T1000 (cell line): ENCODE measurements around the gene CSNK2A1.
"Not testable (repeated sequence)": the region's sequence is repeated elsewhere in the genome, so short reads cannot be mapped to it uniquely, and the experiment has no call there.

ENCODE experiments used
- DNase-seq: peaks from one replicate; lab custom pipeline; 2025; ENCODE audit warnings: mixed read lengths; lab: John Stamatoyannopoulos, UW

The CSNK2A1 gene

GRCh38 chr20:533526-533925 lies 10.1 kb downstream of the CSNK2A1 start:
- DNase-seq: no peak

DNA sequence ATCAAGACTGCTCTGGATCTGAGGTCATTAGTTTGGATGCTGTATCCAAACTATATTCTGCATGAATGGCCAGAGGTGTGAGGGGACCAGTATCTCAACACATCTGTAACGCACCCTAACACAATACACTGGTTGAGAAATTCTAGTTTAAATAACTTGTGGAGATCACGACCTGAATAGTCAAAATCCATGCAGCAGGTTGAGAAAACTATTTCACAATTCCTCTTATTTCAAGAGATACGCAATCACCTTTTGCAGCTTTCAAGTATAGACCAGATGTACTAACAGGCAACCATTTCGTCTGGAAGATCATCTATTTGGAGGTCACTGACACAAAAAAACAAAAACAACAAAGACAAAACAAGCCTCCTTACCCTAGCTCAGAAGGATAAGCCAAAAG lies 11.1 kb downstream of the CSNK2A1 start:
- DNase-seq: no peak

GRCh38 chr20:531608-532007 lies 12.0 kb downstream of the CSNK2A1 start:
- no peak for DNase-seq

- no peak for DNase-seq
Observed at GRCh38 chr20:530321-530720, 13.3 kb downstream of the CSNK2A1 start.

DNA sequence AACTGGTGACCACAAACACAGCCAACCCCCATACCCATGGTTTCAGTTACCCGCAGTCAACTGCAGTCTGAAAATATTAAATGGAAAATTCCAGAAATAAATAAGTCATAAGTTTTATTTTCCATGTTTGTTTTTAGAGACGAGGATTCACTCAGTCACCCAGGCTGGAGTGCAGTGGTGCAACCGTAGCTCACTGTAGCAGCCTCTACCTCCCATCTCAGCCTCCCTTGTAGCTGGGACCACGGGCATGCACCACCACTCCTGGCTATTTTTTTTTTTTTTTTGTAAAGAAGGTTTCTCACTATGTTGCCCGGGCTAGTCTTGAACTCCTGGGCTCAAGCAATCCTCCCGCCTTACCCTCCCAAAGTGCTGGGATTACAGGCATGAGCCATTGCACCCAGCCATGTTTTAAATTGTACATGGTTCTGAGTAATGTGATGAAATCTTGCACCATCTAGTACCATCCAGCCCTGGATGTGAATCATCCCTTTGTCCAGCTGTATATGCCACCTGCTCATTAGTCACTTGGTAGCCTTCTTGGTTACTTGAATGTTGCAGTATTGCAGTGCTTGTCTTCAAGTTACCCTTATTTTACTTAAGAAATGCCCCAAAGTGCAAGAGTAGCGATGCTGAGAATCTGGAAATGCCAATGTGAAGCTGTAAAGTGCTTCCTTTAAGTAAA lies 14.5 kb downstream of the CSNK2A1 start:
- no peak for DNase-seq

- DNase-seq: no peak
Observed at GRCh38 chr20:527571-527886, 16.1 kb downstream of the CSNK2A1 start.

DNA sequence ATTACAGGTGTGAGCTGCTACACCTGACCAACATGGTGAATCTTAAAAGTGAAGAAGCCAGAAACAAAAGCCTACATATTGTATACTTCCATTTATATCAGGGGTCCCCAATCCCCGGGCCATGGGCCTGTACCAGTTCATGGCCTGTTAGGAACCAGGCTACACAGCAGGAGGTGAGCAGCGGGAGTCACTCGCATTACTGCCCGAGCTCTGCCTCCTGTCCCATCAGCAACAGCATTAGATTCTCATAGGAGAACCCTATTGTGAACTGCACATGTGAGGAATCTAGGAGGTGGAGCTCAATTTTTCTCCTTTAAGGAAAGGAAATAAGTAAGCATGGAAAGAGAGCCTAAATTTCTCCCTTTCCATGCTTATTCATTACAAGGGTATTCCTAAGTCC lies 21.7 kb downstream of the CSNK2A1 start:
- no peak for DNase-seq

- no peak for DNase-seq
Observed at GRCh38 chr20:519999-520398, 23.6 kb downstream of the CSNK2A1 start.

DNA sequence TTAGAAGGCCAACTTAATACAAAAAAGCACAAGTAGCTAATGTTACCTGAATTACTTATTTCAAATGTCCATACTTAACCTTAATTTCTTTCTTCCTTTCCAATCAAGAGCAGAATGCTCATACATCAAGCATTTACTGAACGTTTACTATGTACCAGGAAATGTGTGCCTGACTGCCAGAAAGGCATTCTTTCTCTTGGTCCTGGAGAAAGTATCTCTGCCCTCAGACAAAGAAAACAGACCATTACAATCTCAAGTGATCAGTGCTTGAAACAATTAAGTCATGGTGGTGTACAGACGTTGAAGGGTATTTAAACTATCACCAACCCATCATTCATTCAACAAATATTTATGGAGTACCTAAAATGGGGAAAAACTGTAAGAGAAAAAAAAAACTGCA lies 26.4 kb downstream of the CSNK2A1 start:
- DNase-seq: no peak

- DNase-seq: no peak
Observed at GRCh38 chr20:516799-517198, 26.8 kb downstream of the CSNK2A1 start.

- no peak for DNase-seq
Observed at GRCh38 chr20:515696-516095, 27.9 kb downstream of the CSNK2A1 start.

- DNase-seq: no peak
Observed at GRCh38 chr20:513429-513828, 30.2 kb downstream of the CSNK2A1 start.

DNA sequence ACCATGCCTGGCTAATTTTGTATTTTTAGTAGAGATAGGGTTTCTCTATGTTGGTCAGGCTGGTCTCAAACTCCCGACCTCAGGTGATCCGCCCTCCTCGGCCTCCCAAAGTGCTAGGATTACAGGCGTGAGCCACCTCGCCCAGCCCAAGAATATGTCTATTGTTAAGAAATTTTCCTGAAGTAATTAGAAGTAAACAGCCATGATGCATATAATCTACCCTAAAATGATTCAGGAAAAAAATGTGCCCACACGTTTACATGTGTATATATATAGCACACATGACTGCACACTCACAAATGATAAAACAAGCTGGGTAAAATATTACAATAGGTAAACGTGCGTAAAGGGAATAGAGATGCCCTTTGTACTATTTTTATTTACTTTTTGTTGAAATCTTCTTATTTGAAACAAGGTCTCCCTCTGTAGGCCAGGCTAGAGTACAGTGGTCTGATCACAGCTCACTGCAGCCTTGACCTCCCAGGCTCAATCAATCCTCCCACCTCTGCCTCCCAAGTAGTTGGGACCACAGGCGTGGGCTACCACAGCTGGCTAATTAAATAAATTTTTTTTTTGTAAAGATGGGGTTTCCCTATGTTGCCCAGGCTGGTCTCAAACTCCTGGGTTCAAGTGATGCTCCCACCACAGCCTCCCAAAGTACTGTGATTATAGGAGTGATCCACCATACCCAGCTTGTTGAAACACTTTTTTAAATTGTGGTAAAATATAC lies 33.1 kb downstream of the CSNK2A1 start:
- not testable (repeated sequence) for DNase-seq

GRCh38 chr20:508364-508787 lies 35.2 kb downstream of the CSNK2A1 start:
- not testable (repeated sequence) for DNase-seq

GRCh38 chr20:507761-508332 lies 35.7 kb downstream of the CSNK2A1 start:
- DNase-seq: no peak

GRCh38 chr20:507006-507758 lies 36.4 kb downstream of the CSNK2A1 start:
- DNase-seq: no peak

GRCh38 chr20:504632-505075 lies 38.9 kb downstream of the CSNK2A1 start:
- DNase-seq: no peak

DNA sequence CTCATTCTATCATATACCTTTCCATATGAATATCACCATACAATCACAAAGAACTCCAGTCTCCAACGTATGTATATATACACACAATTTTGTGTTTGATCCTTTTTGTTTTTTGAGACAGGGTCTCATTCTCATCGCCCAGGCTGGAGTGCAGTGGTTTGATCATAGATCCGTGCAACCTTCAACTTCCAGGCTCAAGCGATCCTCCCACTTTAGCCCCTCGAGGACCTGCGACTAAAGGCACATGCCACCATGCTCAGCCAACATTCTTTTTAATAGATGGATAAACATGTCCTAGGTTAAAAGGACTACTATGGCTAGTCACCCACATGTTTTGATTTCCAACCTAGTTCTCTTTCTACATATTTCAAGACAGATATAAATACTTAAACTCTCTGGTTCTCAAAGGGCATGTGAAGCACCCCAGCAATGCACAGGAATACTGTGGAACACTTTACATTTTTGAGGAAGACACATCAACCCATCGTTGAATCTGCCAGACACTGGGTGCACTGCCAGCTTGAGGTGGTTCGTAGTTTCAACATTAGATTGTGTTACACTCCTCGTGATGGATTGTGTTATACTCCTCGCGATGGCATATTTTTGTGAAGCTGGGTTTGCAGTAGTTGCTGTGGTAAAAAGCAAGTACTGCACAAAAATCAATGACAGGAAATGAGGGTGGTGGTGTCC lies 40.4 kb downstream of the CSNK2A1 start:
- DNase-seq: no peak

- DNase-seq: no peak
Observed at GRCh38 chr20:497979-498378, 45.6 kb downstream of the CSNK2A1 start.

DNA sequence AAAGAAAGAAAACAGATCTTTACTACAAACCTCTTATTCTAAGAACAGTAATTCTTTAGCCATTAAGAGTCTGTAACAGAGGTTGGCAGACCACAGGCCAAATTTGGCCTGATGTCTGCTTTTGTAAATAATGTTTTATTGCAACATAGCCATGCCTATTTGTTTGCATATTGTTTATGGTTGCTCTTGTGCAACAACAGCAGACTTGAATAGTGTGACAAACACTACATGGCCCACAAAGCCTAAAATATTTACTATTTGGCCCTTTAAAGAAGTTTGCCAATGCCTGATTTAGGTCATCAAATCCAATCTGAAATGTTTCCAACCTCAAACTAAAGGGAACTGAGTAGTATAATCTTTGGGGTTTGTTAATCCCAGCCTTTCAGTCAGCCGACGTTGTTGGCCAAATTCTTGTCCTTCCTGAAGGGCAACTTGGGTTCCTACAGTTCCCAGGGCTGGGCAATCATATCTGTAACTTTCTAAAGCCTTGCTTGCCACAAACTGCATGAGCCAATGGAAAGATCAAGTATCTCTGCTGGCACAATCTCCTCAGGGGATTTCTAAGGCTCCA lies 47.4 kb downstream of the CSNK2A1 start:
- no peak for DNase-seq

DNA sequence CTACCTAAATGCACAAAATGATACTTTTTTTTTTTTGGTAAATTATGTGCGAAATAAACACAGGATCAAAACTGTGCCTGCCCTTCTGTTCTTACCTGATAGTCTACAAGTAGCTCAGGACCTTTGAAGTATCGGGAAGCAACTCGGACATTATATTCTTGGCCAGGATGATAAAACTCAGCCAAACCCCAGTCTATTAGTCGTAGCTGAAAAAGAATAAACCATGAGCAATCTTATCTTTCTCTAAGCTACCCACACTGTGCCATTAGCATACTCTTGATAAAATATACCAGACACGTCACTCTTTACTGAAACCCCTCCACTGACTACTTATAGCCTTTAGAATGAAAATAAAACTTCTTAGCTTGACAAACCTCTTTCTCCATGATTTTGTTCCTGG lies 51.4 kb downstream of the CSNK2A1 start:
- DNase-seq: no peak

DNA sequence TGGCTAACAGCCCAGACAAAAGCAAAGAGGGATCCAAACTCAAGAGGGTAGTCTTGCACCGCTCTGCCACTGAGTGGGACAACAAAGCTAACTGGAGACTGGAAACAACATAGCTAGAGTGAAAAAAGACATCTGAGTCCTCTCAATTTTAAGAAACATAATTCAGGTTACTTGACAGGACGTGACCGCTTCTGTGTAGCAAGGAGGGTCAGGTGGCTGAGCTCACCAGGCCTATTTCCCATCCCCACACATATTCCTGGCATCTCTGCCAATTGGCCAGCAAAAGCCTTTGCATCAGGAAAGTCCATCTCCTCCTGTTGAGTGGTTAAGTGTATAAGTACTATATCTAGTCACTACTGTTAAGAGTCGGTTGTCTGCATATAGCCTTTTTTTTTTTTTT lies 55.9 kb downstream of the CSNK2A1 start:
- DNase-seq: no peak
